Cerebellar cortex (tissue), 1 donor: ENCODE data around the gene EDA.
"Not testable (repeated sequence)": the region's sequence is repeated elsewhere in the genome, so short reads cannot be mapped to it uniquely, and the experiment has no call there.

Source experiments
- DNase-seq: peaks from one replicate; pipeline ENCODE4 v3.0.0-alpha.2; 2015; ENCODE audit warnings: low spot score

The EDA gene

GRCh38 chrX:69746051-69746450 lies 130.1 kb downstream of the EDA start:
- DNase-seq = no peak

- DNase-seq = no peak
Measured at GRCh38 chrX:69748055-69748454, 132.1 kb downstream of the EDA start.

- no peak for DNase-seq
Measured at GRCh38 chrX:69759921-69760625, 144.2 kb downstream of the EDA start.

DNA sequence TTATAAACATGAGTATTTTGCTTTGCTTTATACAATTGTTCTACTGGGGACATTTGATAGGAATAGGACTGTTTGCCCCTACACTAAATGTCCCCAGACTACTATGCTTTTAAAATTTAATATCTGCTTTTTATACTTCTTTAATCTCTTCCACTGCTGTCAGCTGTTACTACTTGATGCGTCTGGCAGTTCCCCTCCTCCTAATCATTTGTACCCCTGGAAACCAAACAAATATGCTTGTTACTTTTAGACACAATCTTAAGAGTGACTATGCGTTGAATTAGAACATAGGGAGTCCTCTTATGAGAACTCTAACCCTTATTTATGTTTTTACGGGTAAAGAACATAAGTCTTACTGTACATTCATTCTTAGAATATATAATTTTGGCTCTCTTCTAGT lies 145.7 kb downstream of the EDA start:
- DNase-seq = no peak

DNA sequence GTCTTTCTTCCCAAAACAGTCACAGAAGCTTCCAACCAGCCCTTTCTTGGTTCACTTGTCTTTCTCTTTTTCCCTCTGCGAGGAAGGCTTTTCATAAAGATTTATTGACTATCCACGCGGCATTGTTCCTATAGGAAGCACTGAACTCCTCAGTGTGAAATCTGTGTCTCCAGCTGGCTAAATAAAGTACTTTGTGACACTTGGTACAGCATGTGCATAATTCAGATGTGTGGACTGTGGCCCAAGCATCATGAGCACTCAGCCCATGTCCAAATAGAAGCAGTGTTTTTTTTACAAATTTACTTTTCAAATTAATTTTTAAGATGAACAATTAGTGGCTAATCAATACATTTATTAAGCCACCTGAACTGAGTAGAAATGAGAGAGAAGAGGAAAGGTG lies 146.4 kb downstream of the EDA start:
- DNase-seq = no peak

DNA sequence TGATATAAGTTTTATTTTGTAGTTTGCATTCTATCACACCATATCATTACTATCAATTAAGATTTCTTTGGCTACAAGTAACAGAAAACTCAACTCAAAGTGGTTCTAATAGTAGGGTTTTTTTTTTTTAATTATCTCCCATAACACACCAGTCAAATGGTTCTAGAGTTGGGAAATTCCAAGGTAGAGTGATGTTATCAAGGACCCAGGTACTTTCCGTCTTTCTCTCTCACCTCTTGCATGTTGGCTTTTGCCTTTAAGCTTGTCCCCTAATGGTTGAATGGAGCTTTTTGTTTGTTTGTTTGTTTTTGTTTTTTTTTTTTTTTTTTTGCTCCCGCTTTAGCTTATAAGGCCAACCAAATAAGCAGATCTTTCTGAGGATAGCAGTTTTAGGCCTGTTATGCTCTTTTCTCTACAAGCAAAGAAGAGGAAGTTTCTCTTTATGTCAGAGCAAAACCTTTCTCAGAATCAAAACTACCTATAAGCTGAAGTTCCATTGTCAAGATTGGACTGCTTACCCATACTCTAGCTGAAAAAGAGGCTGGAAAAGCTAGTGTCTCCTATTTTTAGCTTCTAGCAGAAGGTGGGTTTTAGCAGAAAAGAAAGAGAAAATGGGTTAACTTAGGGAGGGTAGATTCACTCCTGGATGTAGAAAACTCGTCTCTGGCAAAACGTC lies 177.5 kb downstream of the EDA start:
- DNase-seq = no peak

GRCh38 chrX:69795702-69796101 lies 179.8 kb downstream of the EDA start:
- DNase-seq = no peak

GRCh38 chrX:69807400-69807799 lies 191.5 kb downstream of the EDA start:
- no peak for DNase-seq

DNA sequence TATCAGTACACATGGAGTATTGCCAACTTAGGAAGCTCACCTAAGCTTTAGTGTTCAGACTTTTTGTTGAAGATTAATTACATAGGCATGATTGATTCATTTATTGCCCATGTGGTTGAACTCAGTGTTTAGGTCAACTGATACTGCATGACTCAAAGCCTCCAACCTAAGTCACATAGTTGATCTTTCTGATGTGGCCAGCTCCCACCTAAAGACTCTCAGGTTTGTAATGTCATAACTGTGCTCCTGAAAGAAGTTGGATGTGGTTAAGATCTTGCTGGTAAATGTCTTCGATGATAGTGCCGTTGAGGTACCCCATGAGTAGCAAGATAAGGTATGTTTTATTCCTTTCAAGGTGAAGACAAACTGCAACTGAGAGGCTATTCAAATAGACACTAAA lies 192.5 kb downstream of the EDA start:
- DNase-seq = no peak

GRCh38 chrX:69813677-69814076 lies 197.8 kb downstream of the EDA start:
- no peak for DNase-seq

DNA sequence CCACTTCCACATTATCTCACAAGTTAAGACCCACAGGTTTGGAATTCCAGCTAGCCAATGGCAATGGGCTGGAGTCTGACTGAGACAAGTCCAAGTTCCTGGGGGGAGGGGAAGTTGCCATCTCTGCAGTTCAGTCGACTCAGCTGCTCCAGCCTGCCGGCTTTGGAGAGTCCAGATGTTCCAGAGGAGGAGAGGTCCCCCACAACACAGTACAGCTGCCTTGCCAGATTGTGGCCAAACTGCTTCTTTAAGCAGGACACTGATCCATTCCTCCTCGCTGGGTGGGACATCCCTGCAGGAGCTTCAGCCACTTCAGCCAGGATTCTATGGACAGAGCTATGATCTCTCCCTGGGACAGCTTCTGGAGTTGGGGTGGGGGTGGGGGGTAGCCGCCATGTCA lies 199.2 kb downstream of the EDA start:
- DNase-seq = no peak

- no peak for DNase-seq
Measured at GRCh38 chrX:69815519-69815918, 199.6 kb downstream of the EDA start.

DNA sequence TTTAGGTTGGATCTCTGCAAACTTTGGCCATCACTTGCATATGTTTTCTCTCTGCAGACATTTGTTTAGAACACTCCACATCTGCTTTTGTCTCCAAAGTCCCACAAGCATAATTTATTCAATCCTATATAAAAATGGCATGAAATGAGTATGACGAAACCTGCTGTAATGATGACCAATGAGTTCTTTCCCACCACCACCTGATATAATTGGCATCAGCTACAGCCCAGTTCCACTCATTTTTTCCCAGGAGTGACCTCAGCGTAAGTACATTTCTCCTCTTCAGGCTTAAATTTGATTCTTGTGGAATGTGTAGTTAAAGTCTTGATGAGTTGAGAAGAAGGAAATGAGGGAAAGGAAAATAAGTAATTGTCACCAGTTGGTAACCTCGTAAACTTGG lies 228.7 kb downstream of the EDA start:
- no peak for DNase-seq

DNA sequence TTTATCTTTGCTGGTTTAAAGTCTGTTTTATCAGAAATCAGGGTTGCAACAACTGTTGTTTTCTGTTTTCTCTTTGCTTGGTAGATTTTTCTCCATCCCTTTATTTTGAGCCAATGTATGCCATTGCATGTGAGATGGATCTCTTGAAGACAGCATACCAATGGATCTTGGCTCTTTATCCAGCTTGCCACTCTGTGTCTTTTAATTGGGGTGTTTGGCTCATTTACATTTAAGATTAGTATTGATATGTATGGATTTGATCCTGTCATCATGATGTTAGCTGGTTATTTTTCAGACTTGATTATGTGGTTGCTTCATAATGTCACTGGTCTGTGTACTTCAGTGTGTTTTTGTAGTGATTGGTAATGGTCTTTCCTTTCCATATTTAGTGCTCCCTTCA lies 244.1 kb downstream of the EDA start:
- DNase-seq = not testable (repeated sequence)

GRCh38 chrX:69876221-69876620 lies 260.3 kb downstream of the EDA start:
- DNase-seq = no peak

DNA sequence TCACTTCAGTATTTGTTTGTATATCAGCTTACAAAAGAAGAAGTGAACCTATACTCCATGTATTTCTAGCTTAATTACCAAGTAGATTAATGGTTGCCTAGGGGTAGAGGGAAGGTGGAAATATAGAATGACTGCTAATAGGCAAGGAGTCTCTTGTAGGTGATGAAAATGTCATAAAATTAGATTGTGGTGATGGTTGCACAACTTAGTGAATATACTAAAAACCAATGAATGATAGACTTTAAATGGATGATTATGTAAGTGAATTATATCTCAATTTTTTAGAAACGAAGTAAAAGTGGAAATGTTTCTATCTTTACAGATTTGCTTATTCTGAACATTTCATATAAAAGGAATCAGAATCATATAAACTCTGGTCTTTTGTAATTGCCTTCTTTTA lies 268.3 kb downstream of the EDA start:
- no peak for DNase-seq

GRCh38 chrX:69896046-69896445 lies 280.1 kb downstream of the EDA start:
- DNase-seq = no peak

DNA sequence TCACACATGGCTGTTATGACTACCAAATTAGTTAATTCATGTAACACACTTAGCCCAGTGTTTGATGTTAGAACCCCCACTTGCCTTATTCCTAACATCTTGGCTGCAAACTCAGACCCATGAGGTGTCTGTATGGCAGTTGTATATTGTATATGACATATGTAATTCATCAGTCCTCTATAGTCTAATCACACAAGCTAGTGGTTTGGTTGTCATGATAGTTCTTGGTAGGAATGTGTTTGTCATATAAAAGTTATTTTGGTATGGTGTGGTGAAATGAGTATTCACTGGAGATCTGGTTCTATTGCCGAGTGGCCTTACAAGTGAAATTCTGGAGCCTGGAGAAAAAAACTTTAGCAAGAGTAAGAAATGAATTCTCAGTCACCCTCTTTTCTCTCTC lies 284.6 kb downstream of the EDA start:
- no peak for DNase-seq

DNA sequence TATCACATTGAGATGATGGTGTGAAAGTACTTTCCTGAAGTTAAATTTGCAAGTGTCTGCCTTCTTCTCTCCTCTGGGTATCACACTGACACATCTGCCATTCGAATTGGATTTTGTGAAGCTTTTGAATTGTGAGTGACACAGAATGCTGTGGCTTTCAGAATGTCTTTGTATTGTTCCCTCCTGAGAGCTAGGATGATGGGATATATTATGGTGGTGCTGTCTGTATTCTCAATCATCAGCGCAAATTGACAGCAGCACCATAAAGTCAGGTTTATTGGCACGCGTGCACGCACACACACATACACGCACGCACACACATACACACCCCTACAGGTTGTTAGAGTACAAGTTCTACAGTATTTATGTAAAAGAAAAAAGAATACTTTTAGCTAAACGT lies 290.5 kb downstream of the EDA start:
- DNase-seq = no peak

- no peak for DNase-seq
Measured at GRCh38 chrX:69914781-69915180, 298.9 kb downstream of the EDA start.

DNA sequence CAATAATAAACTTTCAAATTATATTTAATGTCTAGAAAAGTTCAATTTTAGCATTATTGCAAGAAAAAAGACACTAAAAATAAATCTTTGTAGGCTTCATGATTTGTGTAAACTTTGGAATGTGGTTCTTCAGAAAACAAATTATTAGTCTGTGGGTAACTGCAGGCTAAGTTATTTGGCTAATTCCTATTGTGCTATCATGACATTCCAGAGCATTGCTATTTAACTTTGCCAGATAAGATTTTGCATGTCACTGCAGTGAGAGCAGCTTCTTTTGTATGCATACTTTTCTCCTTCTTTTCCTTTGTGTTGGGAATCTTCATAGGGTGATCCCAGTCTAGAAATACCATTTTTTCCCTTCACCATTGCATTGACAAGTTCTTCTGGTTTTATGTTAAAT lies 303.8 kb downstream of the EDA start:
- no peak for DNase-seq

GRCh38 chrX:69932323-69932722 lies 316.4 kb downstream of the EDA start:
- no peak for DNase-seq

DNA sequence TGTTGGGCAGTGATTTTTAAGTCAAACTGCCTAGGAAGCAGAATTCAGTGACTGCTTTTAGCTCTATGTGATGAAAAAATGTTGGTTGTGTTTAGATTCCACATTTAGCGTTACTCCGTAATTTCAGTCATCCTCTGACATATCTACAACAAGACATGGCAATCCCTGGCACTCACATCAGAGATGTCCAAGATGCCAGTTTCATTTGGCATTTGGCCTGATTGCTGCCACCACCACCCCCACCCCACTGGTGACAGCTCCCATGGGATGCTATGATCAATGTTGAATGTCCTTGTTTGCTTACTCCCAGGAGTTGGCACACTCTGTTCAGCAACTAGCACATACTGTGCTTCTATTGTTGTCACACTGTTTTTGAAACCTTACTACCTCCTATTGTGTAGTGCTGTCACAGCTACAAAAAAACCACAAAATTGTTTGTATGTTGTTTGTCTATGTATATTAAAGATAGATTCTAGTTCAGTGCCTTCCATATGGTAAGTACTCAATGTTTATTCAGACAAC lies 332.4 kb downstream of the EDA start:
- no peak for DNase-seq

GRCh38 chrX:69951753-69952152 lies 335.8 kb downstream of the EDA start:
- no peak for DNase-seq
